ENCODE data around the gene C1QTNF12. TPM values are rescaled to one million over a fixed set of nuclear protein-coding genes. Genes with fewer than 3 reads are reported as not detected.

Gene C1QTNF12
- total RNA-seq, 4 donors from 2014 or later: 2.7 TPM; not detected in 3

- ATAC-seq: no peak
- Histone ChIP-seq H3K27me3 (no peaks in the 10 kb centered on the region), H3K4me1 (peaks cover 0 to 4% of the 10 kb centered on the region in 2 donors), H3K4me3 (no peak overlapping the region), H3K27ac (peak overlapping the region in 1 of 4 donors; percentile 55), H3K36me3 (peaks cover 0 to 67% of the 10 kb centered on the region in 2 donors), H3K9me3 (no peaks in the 10 kb centered on the region)
- intact Hi-C loops (cut with DNase I; ENCODE audit: low total_unique reads): no loop called here
- DNase-seq: no peak
- TF ChIP-seq CTCF (IDR thresholded peaks at IDR 0.05 in 4 of 5, conservative IDR thresholded peaks at IDR 0.05 in 1 of 5): no peak
- TF ChIP-seq POLR2A (IDR thresholded peaks at IDR 0.05): no peak
- in situ Hi-C loops (cut with MboI; ENCODE audit: low sequenced_read_pairs in 4 of 4): no loop called here
Measured at GRCh38 chr1:1218524-1219200, 27.9 kb downstream of the C1QTNF12 start.

GRCh38 chr1:1217621-1218523 lies 28.6 kb downstream of the C1QTNF12 start:
- peak overlapping the region in 2 of 4 donors; percentile 9 to 55 for H3K27ac ChIP-seq
- H3K4me3 ChIP-seq: no peak overlapping the region
- intact Hi-C loops (cut with DNase I; ENCODE audit: low total_unique reads): no loop called here
- DNase-seq (no peak), ATAC-seq (no peak)
- in situ Hi-C loops (cut with MboI; ENCODE audit: low sequenced_read_pairs in 4 of 4): no loop called here
- TF ChIP-seq POLR2A (IDR thresholded peaks at IDR 0.05): no peak
- TF ChIP-seq CTCF (IDR thresholded peaks at IDR 0.05 in 4 of 5, conservative IDR thresholded peaks at IDR 0.05 in 1 of 5): no peak
- no peaks in the 10 kb centered on the region for H3K27me3 ChIP-seq
- peaks cover 0 to 4% of the 10 kb centered on the region in 2 donors for H3K4me1 ChIP-seq
- no peaks in the 10 kb centered on the region for H3K9me3 ChIP-seq
- peaks cover 0 to 60% of the 10 kb centered on the region in 2 donors for H3K36me3 ChIP-seq

- no peaks in the 10 kb centered on the region for H3K9me3 ChIP-seq
- H3K27me3 ChIP-seq: no peaks in the 10 kb centered on the region
- ATAC-seq (no peak), DNase-seq (no peak)
- TF ChIP-seq POLR2A (IDR thresholded peaks at IDR 0.05): no peak
- no peak for TF ChIP-seq CTCF (IDR thresholded peaks at IDR 0.05 in 4 of 5, conservative IDR thresholded peaks at IDR 0.05 in 1 of 5)
- H3K4me3 ChIP-seq: no peak overlapping the region
- H3K27ac ChIP-seq: peak overlapping the region in 3 of 4 donors; percentile 28 to 62 (median 50)
- H3K4me1 ChIP-seq: peaks cover 0 to 4% of the 10 kb centered on the region in 2 donors
- H3K36me3 ChIP-seq: peaks cover 0 to 51% of the 10 kb centered on the region in 2 donors
- in situ Hi-C loops (cut with MboI; ENCODE audit: low sequenced_read_pairs in 4 of 4) (no loop called here), intact Hi-C loops (cut with DNase I; ENCODE audit: low total_unique reads) (no loop called here)
Measured at GRCh38 chr1:1216770-1217620, 29.5 kb downstream of the C1QTNF12 start.

GRCh38 chr1:1215881-1216605 lies 30.5 kb downstream of the C1QTNF12 start:
- in situ Hi-C loops (cut with MboI; ENCODE audit: low sequenced_read_pairs in 4 of 4): no loop called here
- H3K4me3 ChIP-seq: no peak overlapping the region
- no peaks in the 10 kb centered on the region for H3K9me3 ChIP-seq
- ATAC-seq (no peak), DNase-seq (no peak)
- TF ChIP-seq POLR2A (IDR thresholded peaks at IDR 0.05): no peak
- no peak for TF ChIP-seq CTCF (IDR thresholded peaks at IDR 0.05 in 4 of 5, conservative IDR thresholded peaks at IDR 0.05 in 1 of 5)
- H3K27ac ChIP-seq: peak overlapping the region in 3 of 4 donors; percentile 28 to 62 (median 50)
- no peaks in the 10 kb centered on the region for H3K27me3 ChIP-seq
- peaks cover 0 to 43% of the 10 kb centered on the region in 2 donors for H3K36me3 ChIP-seq
- intact Hi-C loops (cut with DNase I; ENCODE audit: low total_unique reads): no loop called here
- peaks cover 0 to 4% of the 10 kb centered on the region in 2 donors for H3K4me1 ChIP-seq
